Ovary (tissue), 3 donors: Measurements from ENCODE around the gene TMEM169.

Experiments
- CTCF ChIP-seq, 3 donors: fragments of 450-650 bp in 2 of 3; fragments of 200-600 bp in 1 of 3; IDR thresholded peaks; one replicate each; pipeline versions ENCODE4 v1.5.1 to v1.8.0; 2016 to 2022; ENCODE audit warnings: antibody characterized with exemption in 3 of 3, mild to moderate bottlenecking in 1 of 3
- EP300 ChIP-seq: sonication (generic); formaldehyde crosslinking; IDR thresholded peaks from one replicate; pipeline ENCODE4 v1.6.1; 2017; ENCODE audit warnings: antibody characterized with exemption
- POLR2A ChIP-seq: fragments of 450-650 bp; IDR thresholded peaks from one replicate; pipeline ENCODE4 v1.6.1; 2017; ENCODE audit warnings: antibody characterized with exemption, mild to moderate bottlenecking, moderate library complexity
- donor health status: DM: no; HTN: no; CAD: no.

GRCh38 chr2:216133397-216133796 is 51.7 kb downstream of the TMEM169 start:
- TF ChIP-seq CTCF (IDR thresholded peaks at IDR 0.05) = no peak
- no peak for TF ChIP-seq EP300
- no peak for TF ChIP-seq POLR2A
